GM21367 (cell line): Measurements from ENCODE around the gene GALT.

Experiments used
- ATAC-seq: cut with Tn5 transposase; IDR thresholded peaks from one replicate; pipeline ENCODE4 v1.9.1; 2021; ENCODE audit not compliant: unreplicated experiment

GALT gene

GRCh38 chr9:34646211-34647083 lies at the start of gene GALT:
TSS of gene GALT (plus strand) at chr9:34646675. CDS start at chr9:34646705, 30 bp downstream.
- ATAC-seq, result peak; percentile 69

GRCh38 chr9:34599546-34599945 lies 46.9 kb upstream of the GALT start:
- no peak for ATAC-seq

GRCh38 chr9:34600908-34601307 lies 45.6 kb upstream of the GALT start:
- ATAC-seq, result no peak

DNA sequence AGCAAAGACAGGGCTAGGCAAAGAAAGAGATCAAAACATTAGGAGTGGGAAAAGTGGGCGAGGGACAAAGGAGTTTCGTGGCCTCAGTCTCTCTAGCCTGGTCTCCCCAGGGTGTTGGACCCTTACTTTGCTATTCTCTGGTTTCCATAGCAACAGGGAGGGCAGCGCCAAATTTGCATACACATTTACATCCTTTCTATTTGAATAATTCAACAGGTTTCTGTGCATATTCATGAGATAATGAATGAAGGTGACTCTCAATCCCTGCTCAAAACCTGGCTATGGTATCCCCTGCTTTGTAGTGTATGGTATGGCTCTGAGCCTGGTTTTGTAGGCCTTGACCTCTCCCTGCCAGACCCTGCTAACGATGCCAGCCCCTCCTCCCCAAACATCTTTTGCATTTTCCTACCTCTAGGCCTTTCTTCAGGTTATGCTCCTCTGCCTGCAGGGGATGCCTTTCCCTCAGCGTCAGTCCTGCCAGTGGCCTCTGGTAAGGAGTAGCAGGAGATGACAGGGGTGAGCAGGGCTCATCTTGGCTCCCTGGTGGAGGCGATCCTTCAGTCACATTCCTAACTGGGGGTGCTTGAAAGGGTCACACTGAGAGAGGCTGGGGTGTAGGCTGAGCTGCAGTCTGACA lies 44.4 kb upstream of the GALT start:
- ATAC-seq, result no peak

DNA sequence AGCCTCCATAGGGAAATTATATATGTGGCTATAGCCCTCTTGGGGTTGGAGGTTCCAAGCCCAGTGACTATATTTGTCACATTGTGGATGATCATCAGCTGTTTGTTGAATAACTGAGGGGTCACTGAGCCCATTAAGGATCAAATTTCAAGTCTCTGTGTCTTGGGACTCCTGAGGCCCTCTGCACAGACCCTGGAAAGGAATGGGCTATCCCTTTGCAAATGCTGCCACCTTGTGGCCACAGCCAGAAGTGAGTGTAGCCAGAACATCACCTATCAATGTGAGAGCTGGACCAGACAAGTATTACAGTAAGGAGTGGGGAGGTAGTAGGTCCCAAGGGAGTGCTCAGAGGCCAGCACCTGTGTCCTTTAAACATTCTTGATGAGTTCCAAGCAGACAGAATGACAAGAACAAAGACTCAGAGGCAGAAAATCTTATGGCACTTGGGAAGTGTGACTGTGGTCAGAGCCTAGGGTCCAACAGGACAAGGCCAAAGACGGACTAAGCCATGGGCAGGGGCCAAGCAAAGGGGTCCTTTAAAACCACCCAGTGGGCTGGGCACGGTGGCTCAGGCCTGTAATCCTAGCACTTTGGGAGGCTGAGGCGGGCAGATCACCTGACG lies 42.8 kb upstream of the GALT start:
- ATAC-seq, result no peak

DNA sequence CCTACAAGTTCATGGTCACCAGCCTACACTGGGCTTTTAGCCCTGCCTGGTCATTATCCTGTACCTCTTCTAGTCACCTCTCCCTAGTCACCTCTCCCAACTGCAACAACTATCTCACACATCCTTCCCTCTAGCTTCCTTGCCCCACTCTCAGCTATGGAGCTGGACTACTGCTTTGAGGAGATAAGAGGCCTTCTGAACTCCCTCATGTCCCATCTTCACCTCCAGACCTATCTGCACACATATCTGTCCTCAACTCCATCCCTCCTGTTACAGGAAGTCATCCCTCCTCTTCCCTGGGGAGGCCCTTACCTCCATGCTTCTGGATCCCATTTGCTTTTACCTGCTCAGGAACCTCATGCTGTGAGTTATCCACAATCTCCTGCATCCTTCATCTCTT lies 40.3 kb upstream of the GALT start:
- no peak for ATAC-seq

DNA sequence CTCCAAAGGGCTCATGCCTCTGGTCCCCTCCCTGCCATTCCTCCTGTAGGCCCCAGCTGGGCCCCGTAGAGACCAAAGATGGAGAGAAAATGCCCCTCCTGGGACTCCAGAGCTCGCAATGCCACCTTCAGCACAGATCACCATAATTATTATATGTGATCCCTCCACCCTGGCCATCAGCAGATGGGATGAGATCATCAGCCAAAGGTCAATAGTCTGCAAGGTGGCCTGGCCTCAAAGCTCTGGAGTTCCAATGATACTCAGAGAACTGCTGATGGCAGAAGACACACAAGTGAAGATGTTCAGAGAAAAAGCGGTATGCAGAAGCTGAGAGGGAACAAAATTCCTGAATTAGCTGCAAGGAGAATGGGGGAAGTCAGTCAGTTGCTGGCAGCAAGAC lies 39.6 kb upstream of the GALT start:
- ATAC-seq, result no peak

- ATAC-seq, result no peak
Measured at GRCh38 chr9:34607331-34607730, 39.1 kb upstream of the GALT start.

GRCh38 chr9:34610434-34611206 lies 35.9 kb upstream of the GALT start:
- no peak for ATAC-seq

DNA sequence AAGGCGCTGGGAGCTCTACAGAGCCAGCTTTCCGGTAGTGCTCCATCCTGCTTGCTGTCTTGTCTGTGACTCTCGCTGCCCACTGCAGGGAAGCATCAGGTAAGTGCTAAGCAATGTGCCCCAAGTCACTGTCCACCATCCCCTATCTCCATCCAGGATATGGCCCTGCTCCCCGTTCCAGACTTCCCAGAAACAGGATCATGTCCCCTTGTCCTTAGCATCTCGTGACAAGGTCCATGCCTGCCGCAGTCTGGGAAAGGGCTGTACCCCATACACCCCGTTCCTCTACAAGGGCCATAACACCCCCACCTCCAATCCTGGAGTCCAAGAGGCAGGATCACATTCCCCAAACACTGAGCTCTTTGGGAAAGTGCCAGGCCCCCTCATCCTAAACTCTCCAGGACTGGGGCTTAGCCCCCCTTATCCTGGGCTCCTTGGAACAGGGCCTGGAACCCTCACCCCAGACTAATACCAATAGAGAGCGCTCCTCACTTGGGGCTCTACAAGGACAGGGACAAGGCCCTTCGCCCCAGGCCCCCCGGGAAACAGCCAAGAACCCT lies 35.1 kb upstream of the GALT start:
- no peak for ATAC-seq

DNA sequence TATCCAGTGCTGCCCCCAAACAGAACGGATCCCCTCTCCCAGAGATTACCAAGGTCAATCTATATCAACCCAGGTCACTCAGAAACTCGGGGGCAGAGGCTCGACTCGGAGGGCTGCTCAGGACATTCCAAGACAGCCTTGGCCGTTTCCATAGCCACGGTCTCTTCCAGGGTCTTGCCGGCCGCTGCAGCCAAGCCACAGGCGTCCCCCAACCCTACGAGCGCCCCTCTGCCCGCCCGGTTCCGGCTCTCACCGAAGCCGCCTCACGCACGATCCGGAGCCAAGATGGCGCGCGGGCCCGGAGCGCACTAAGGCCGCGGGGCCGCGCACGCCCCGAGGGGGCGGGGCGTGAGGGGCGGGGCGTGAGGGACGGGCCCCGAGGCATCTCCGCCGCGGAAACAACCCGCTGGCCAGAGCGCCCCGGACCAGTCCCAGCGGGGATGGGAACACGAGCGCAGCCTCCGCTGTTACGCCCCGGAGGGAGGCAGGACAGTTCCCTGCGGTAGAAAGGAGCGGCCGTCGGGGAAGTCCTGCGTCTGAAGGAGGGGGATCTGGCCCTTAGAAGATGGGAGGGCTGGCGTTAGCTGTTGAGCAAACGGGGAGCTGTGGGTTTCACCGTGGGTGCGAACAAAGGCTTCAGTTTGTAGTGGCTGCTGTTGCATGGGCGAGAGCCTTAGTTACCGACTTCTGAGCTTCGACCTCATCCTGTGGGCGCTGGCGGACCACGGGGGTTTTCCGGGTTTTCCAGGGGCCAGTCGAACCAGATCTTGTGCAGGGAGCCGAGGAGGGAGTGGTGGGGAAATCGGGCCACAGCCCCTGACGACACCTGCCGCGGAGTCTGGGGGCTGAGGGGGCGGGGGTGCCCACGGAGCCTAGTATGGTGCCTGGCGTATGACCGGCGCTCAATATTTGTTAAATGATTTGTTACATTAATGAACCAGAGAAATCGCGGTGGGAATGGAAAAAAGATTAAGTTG lies 34.4 kb upstream of the GALT start, which contains the start of gene RPP25L:
TSS of gene RPP25L (minus strand) at position 287 of the 977 bp plus-strand sequence. CDS start 801 bp downstream, outside the sequence.
- peak; percentile 75 for ATAC-seq

- peak; percentile 43 for ATAC-seq
Measured at GRCh38 chr9:34612788-34613390, 33.6 kb upstream of the GALT start.

DNA sequence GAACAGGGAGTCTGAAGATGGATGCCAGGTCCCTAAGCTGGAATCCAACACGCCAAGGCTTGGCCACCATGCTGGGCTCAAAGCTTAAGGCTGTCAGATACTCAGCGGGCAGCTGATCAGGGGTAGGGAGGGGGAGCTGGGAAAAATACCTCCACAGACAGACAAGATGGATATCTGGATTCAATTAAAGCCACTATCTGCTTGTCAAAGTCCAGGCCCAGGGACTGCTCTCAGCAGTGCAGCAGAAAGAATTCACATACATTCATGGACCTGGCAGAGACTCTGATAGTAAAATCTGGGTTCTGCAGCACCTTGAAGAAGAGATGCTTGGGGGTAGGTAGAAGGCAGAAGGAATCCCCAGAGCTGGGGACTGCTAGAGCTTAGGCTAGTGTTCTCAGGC lies 31.3 kb upstream of the GALT start:
- no peak for ATAC-seq

GRCh38 chr9:34620061-34620994 lies 26.1 kb upstream of the GALT start, which contains the start of gene DCTN3:
TSS of gene DCTN3 (minus strand) at chr9:34620495. CDS start at chr9:34620464, 31 bp downstream.
- ATAC-seq, result peak; percentile 97

GRCh38 chr9:34623374-34624235 lies 22.9 kb upstream of the GALT start:
- ATAC-seq, result no peak

GRCh38 chr9:34624475-34625185 lies 21.8 kb upstream of the GALT start:
- ATAC-seq, result no peak

DNA sequence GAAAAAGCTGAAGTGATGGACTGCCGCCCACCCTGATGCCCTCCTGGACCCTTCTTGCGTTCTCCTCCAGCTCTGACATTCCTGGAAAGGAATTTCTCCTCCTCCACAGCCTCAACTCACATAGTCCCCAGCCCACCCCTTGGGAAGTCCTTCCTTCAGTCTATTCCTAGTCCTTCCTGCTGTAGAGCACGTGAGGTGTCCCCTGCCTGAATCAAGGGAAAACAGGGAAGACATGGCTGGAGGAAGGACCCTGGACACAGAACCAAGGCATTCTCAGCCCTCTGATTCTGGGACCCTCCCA lies 21.3 kb upstream of the GALT start:
- ATAC-seq, result no peak
